GM21367 (cell line): ENCODE data around the gene WNK2.
"Not testable (repeated sequence)": the region's sequence is repeated elsewhere in the genome, so short reads cannot be mapped to it uniquely, and the experiment has no call there.

Experiments
- ATAC-seq: cut with Tn5 transposase; IDR thresholded peaks from one replicate; pipeline ENCODE4 v1.9.1; 2021; ENCODE audit not compliant: unreplicated experiment

Gene WNK2

DNA sequence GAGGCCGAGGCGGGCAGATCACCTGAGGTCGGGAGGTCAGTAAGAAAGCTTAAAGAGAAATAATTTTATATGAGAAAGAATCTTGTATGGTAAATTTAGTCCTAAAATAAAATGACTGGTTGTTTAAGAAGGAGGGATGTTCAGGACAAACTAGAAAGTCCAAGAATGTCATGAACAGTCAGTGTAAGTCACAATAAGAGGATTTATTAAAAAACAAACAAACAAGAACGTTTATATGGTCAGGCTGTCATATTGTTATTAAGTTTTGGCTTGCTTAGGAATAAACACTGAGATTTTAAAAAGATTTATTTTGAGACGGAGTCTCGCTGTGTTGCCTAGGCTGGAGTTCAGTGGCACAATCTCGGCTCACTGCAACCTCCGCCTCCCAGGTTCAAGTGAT lies 176.0 kb downstream of the WNK2 start:
- not testable (repeated sequence) for ATAC-seq

DNA sequence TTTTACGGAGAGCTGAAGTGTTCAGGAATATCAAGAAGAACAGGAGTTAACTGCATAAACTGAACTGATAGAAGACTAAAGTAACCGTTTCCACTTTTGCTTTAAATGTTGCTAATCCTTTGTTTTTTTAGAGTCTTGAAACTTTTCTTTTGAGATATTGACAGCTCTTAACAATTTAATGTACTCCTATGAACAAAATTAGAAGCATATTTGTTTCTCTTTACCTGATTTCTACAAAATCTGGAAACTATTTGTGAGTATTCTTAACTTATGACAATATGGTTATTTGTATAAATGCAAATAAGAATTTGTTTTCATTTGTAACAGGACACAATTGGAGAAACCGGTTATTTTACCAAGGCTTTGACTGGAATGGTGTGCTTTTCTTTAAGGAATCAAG lies 178.1 kb downstream of the WNK2 start:
- ATAC-seq: no peak

DNA sequence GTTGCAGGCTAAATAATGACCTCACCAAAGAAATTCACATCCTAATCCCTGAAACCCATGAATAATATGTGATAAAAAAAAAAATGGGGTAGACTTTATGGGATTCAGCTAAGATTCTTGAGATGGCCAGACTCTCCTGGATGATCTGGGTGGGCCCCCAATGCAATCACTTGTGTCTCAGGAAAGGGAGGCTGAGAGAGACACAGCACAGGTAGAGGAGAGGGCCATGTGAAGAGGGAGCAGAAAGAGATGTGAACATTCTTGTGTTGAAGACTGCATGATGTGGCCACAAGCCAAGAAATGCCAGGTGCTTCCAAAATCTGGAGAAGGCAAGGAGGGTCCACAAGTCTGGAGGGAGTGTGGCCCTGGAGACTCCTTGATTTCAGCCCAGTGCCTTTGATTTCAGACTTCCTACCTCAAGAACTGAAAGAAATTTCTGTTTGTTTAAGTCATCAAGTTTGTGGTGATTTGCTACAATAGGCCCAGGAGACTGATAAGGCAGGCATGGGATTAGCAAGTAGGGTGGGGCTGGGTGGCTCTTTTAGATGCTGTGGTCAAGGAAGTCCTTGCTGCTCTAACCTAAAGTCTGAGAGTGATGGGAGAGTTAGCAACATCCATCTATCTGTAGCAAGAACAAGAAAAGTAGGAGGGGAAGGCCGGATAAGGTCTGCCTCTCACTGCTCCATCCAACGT lies 180.9 kb downstream of the WNK2 start:
- no peak for ATAC-seq

DNA sequence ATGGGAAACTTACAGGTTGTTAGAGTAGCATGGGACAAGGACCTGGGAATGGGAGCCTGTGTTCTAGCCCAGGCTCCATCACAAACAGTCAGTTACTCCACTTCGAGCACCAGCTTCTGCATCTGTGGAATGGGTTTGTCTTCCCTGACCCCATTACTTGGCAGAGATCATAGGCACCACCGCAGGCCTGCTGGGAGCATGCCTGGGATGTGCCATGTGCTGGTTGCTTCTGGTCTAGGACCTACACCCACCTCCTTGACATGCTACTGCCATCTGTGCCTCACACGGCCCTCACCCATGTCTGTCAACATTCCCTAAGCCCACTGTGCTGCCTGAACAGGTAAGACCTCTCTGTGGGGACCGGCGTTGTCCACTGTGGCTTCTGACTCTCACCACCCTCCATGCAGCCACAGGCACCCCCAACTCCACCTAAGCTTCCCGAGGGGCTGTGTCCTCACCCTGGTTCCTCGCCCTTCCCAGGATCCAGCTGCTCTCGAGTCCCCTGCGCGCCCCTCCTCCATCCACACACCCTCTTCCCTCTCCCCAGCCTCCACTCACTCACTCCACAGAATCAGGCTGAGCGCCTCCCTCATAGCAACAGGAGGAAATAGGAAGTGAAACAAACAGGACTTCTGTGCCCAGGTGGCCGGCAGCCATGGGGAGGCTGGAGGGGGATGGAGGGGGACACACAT lies 181.6 kb downstream of the WNK2 start:
- no peak for ATAC-seq

DNA sequence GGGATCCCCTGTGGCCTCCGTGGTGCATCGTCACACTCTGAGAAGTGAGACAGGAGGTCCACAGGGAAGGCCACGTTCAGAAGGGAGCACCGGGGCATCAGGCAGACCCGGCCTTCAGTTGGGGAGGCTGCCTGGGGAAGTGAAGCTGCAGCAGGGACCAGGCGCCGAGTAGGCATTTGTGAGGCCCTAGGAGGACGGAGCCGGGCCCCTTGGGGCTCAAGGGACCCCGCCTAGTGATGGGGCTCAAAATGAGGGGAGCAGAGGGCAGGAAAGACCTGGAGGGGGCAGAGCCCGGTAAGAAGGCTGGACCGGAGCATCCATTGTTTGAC lies 182.1 kb downstream of the WNK2 start:
- no peak for ATAC-seq

DNA sequence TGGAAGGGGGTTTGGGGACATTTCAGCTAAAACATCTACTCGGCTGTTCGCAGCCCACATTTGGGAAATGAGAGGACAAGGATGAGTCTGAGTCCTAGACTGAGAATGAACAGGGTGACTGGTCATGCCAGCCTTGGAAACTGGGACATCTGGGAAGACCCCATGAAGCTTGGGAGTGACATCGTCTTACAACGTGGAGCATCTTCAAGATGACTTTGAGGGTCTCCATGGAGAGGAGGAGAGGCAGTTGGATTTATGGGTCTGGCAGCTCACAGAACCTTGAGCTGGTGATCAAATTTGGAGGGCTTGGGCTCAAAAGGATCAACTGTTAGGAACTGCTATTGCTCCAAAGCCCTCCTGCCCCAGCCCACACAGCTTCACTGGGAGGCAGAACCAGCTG lies 182.5 kb downstream of the WNK2 start:
- not testable (repeated sequence) for ATAC-seq

DNA sequence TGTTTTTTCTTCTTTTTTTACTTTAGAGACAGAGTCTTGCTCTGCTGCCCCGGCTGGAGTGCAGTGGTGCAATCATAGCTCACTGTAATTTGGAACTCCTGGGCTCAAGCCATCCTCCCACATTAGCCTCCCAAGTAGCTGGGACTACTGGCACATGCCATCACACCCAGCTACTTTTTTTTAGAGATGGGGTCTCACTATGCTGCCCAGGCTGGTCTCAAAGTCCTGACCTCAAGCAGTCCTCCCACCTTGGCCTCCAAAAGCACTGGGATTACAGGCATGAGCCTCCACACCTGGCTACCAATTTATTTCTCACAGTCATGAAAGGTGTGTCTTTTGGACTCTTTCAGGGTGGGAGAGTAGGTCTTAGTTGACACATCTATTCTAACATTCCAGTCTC lies 184.5 kb downstream of the WNK2 start:
- ATAC-seq: no peak

DNA sequence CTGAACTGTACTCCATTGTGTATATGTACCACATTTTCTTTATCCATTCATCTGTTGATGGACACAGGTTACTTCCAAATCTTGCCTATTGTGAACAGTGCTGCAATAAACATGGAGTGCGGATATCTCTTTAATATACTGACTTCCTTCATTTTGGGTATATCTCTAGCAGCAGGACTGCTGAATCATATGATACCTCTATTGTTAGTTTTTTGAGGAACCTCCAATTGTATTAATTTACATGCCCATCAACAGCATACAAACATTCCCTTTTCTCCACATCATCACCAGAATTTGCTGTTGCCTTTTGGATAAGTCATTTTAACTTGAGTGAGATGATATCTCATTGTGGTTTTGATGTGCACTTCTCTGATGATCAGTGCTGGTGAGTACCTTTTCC lies 185.7 kb downstream of the WNK2 start:
- no peak for ATAC-seq
